ENCODE data around the gene GTF2F2. TPM values are rescaled to one million over a fixed set of nuclear protein-coding genes. Genes with fewer than 3 reads are reported as not detected.

The GTF2F2 gene
- total RNA-seq, 1 experiment from 2014 or later: 21.7 TPM

DNA sequence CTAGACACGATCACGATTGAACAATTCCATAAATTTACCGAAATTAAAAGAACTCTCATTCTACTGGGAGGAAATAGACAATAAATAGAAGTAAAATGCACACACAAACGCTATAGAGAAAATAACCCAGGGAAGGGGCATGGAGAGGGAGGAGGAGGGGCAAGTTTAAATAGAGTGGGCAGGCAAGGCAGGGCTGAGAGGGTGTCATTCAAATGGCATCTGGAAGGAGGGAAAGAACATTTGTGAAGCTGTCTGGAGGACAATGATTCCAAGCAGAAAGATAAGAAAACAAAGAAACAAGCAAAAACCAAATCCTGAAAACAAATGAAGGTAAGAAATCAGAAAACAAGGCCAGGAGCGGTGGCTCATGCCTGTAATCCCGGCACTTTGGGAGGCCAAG is 45.6 kb upstream of the GTF2F2 start:
- no peak for TF ChIP-seq TCF7L2 (IDR thresholded peaks at IDR 0.05; ENCODE audit: low read depth, low read length)
- no peak for TF ChIP-seq SIN3A (IDR thresholded peaks at IDR 0.05; ENCODE audit: borderline replicate concordance, insufficient read depth, low read depth, low read length)
- TF ChIP-seq, protein P1, sequence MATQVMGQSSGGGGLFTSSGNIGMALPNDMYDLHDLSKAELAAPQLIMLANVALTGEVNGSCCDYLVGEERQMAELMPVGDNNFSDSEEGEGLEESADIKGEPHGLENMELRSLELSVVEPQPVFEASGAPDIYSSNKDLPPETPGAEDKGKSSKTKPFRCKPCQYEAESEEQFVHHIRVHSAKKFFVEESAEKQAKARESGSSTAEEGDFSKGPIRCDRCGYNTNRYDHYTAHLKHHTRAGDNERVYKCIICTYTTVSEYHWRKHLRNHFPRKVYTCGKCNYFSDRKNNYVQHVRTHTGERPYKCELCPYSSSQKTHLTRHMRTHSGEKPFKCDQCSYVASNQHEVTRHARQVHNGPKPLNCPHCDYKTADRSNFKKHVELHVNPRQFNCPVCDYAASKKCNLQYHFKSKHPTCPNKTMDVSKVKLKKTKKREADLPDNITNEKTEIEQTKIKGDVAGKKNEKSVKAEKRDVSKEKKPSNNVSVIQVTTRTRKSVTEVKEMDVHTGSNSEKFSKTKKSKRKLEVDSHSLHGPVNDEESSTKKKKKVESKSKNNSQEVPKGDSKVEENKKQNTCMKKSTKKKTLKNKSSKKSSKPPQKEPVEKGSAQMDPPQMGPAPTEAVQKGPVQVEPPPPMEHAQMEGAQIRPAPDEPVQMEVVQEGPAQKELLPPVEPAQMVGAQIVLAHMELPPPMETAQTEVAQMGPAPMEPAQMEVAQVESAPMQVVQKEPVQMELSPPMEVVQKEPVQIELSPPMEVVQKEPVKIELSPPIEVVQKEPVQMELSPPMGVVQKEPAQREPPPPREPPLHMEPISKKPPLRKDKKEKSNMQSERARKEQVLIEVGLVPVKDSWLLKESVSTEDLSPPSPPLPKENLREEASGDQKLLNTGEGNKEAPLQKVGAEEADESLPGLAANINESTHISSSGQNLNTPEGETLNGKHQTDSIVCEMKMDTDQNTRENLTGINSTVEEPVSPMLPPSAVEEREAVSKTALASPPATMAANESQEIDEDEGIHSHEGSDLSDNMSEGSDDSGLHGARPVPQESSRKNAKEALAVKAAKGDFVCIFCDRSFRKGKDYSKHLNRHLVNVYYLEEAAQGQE (IDR thresholded peaks at IDR 0.05; ENCODE audit: insufficient read depth in 1 of 2, low read depth in 2 of 2, low read length in 1 of 2): no peak
- TF ChIP-seq, protein P2, sequence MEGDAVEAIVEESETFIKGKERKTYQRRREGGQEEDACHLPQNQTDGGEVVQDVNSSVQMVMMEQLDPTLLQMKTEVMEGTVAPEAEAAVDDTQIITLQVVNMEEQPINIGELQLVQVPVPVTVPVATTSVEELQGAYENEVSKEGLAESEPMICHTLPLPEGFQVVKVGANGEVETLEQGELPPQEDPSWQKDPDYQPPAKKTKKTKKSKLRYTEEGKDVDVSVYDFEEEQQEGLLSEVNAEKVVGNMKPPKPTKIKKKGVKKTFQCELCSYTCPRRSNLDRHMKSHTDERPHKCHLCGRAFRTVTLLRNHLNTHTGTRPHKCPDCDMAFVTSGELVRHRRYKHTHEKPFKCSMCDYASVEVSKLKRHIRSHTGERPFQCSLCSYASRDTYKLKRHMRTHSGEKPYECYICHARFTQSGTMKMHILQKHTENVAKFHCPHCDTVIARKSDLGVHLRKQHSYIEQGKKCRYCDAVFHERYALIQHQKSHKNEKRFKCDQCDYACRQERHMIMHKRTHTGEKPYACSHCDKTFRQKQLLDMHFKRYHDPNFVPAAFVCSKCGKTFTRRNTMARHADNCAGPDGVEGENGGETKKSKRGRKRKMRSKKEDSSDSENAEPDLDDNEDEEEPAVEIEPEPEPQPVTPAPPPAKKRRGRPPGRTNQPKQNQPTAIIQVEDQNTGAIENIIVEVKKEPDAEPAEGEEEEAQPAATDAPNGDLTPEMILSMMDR (IDR thresholded peaks at IDR 0.05): no peak
- no peak for TF ChIP-seq POLR2AphosphoS5 (IDR thresholded peaks at IDR 0.05; ENCODE audit: low read depth, low read length)
- BruUV-seq (replicated peaks): no TSS peak
- H3K36me3 ChIP-seq (ENCODE audit: control insufficient read depth, insufficient read depth, low read length): no peaks in the 10 kb centered on the region
- ATAC-seq (no peak), DNase-seq (ENCODE audit: low read depth, low spot score) (no peak)
- H3K4me3 ChIP-seq (ENCODE audit: low read depth in 2 of 2, low read length in 2 of 2): no peak overlapping the region
- in situ Hi-C loops (cut with HindIII; ENCODE audit: low pct_unique_long_range_greater_than_20kb, low sequenced_read_pairs) (no loop called here), intact Hi-C loops (cut with micrococcal nuclease; ENCODE audit: unreplicated experiment) (no loop called here)
- H3K4me1 ChIP-seq (ENCODE audit: control insufficient read depth, insufficient read depth, low read length): no peaks in the 10 kb centered on the region
- POLR2A ChIA-PET: no interaction called here
- CTCF ChIA-PET: no interaction called here
- no peak overlapping the region for H3K27ac ChIP-seq (ENCODE audit: low read length)
- H3K27me3 ChIP-seq (ENCODE audit: control insufficient read depth, insufficient read depth, low read length): no peaks in the 10 kb centered on the region
- no peaks in the 10 kb centered on the region for H3K9me3 ChIP-seq (ENCODE audit: control insufficient read depth, insufficient read depth, low read depth, low read length)

DNA sequence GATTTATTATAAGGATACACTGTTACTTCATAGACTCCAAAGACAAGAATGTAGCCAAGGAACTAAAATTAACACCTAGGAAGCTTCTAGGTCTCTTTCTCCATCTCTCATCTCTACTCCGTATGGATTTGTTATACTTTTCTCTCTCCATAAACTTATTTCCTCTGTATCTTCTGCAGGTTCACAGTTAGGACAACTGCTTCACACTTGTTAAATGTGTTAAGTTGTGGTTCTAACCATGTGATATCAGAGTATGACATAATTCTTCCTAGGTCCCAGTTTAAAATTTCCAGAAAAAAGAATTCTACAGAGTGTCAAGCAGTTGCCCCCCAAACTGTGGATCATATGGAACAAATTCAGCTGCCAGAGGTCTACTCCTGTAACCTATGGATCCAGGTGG is 42.3 kb upstream of the GTF2F2 start:
- H3K27me3 ChIP-seq (ENCODE audit: control insufficient read depth, insufficient read depth, low read length): no peaks in the 10 kb centered on the region
- ChIA-PET CTCF (interaction anchor here (0.6 kb wide), 1 partner anchor 9 kb away, joined by 4 read pairs; no protein-coding TSS in a partner anchor), POLR2A (no interaction called here)
- DNase-seq (ENCODE audit: low read depth, low spot score) (no peak), ATAC-seq (no peak)
- no peaks in the 10 kb centered on the region for H3K4me1 ChIP-seq (ENCODE audit: control insufficient read depth, insufficient read depth, low read length)
- intact Hi-C loops (cut with micrococcal nuclease; ENCODE audit: unreplicated experiment) (no loop called here), in situ Hi-C loops (cut with HindIII; ENCODE audit: low pct_unique_long_range_greater_than_20kb, low sequenced_read_pairs) (no loop called here)
- no peaks in the 10 kb centered on the region for H3K36me3 ChIP-seq (ENCODE audit: control insufficient read depth, insufficient read depth, low read length)
- no peaks in the 10 kb centered on the region for H3K9me3 ChIP-seq (ENCODE audit: control insufficient read depth, insufficient read depth, low read depth, low read length)
- BruUV-seq (replicated peaks): no TSS peak
- TF ChIP-seq, protein P1 (IDR thresholded peaks at IDR 0.05; ENCODE audit: insufficient read depth in 1 of 2, low read depth in 2 of 2, low read length in 1 of 2): no peak
- TF ChIP-seq, protein P2 (IDR thresholded peaks at IDR 0.05): no peak
- no peak for TF ChIP-seq SIN3A (IDR thresholded peaks at IDR 0.05; ENCODE audit: borderline replicate concordance, insufficient read depth, low read depth, low read length)
- no peak for TF ChIP-seq POLR2AphosphoS5 (IDR thresholded peaks at IDR 0.05; ENCODE audit: low read depth, low read length)
- no peak for TF ChIP-seq TCF7L2 (IDR thresholded peaks at IDR 0.05; ENCODE audit: low read depth, low read length)
- H3K4me3 ChIP-seq (ENCODE audit: low read depth in 2 of 2, low read length in 2 of 2): no peak overlapping the region
- H3K27ac ChIP-seq (ENCODE audit: low read length): no peak overlapping the region

Measured in Panc1 (cell line).